T-helper 2 cell treated with Interferon-gamma antibody and Interleukin-4, amounts not matched to agents 100 ng/mL and 5 ng/mL, for 36 hours (primary cell): ENCODE measurements around the gene KERA. TPM values are rescaled to one million over a fixed set of nuclear protein-coding genes. Genes with fewer than 3 reads are reported as not detected.

ENCODE experiments used
- intact Hi-C: fragments of 100-400 bp; cut with micrococcal nuclease; formaldehyde crosslinking; loops from one replicate; pipeline ENCODE4 v1.15.1; 2023
- total RNA-seq: library from RNA; stranded (reverse); gene quantifications from 2 replicates; pipeline ENCODE4 v1.2.3, GENCODE V29; 2022

The KERA gene
- total RNA-seq, 1 donor from 2014 or later, result not detected

GRCh38 chr12:91073426-91073825 lies 15.6 kb upstream of the KERA start:
- intact Hi-C loops, result no loop called here

- intact Hi-C loops, result no loop called here
These were observed 15.1 kb upstream of the KERA start for GRCh38 chr12:91072931-91073330.

- intact Hi-C loops, result no loop called here
These were observed 13.1 kb upstream of the KERA start for GRCh38 chr12:91070936-91071335.

GRCh38 chr12:91065396-91065795 lies 7.6 kb upstream of the KERA start:
- intact Hi-C loops, result no loop called here

- intact Hi-C loops, result no loop called here
These were observed 6.8 kb upstream of the KERA start for GRCh38 chr12:91064640-91065039.

- intact Hi-C loops, result no loop called here
These were observed 3.3 kb upstream of the KERA start for GRCh38 chr12:91061091-91061490.

GRCh38 chr12:91059211-91059610 lies 1.4 kb upstream of the KERA start:
- intact Hi-C loops, result no loop called here

- intact Hi-C loops, result no loop called here
These were observed 962 bp upstream of the KERA start for GRCh38 chr12:91058786-91059185.

GRCh38 chr12:91056488-91056887 lies 1.3 kb downstream of the KERA start:
- intact Hi-C loops, result no loop called here

GRCh38 chr12:91055976-91056375 lies 1.8 kb downstream of the KERA start:
- intact Hi-C loops, result no loop called here

- intact Hi-C loops, result no loop called here
These were observed 3.7 kb downstream of the KERA start for GRCh38 chr12:91053951-91054715.

GRCh38 chr12:91052026-91052425 lies 5.8 kb downstream of the KERA start:
- intact Hi-C loops, result no loop called here

- intact Hi-C loops, result no loop called here
These were observed 13.2 kb downstream of the KERA start for GRCh38 chr12:91044586-91044985.

GRCh38 chr12:91043408-91043807 lies 14.4 kb downstream of the KERA start:
- intact Hi-C loops, result no loop called here

- intact Hi-C loops, result no loop called here
These were observed 17.6 kb downstream of the KERA start for GRCh38 chr12:91040096-91040755.

GRCh38 chr12:91037276-91037675 lies 20.5 kb downstream of the KERA start:
- intact Hi-C loops, result no loop called here

GRCh38 chr12:91033251-91033650 lies 24.6 kb downstream of the KERA start:
- intact Hi-C loops, result no loop called here

GRCh38 chr12:91023326-91024004 lies 34.4 kb downstream of the KERA start:
- intact Hi-C loops, result no loop called here

- intact Hi-C loops, result no loop called here
These were observed 36.7 kb downstream of the KERA start for GRCh38 chr12:91021076-91021475.

- intact Hi-C loops, result no loop called here
These were observed 38.4 kb downstream of the KERA start for GRCh38 chr12:91019455-91019854.

GRCh38 chr12:91017511-91018263 lies 40.1 kb downstream of the KERA start:
- intact Hi-C loops, result no loop called here

- intact Hi-C loops, result no loop called here
These were observed 40.8 kb downstream of the KERA start for GRCh38 chr12:91017043-91017442.
